ENCODE results near the gene DMD.

The DMD gene

GRCh38 chrX:32851556-32851955 lies 359.8 kb downstream of the DMD start:
- H3K4me3 ChIP-seq (ENCODE audit: low read length) = no peak overlapping the region
- no peak for DNase-seq (ENCODE audit: low read depth)

GRCh38 chrX:32847921-32848320 lies 363.4 kb downstream of the DMD start:
- peak; percentile 82 for DNase-seq (ENCODE audit: low read depth)
- H3K4me3 ChIP-seq (ENCODE audit: low read length) = no peak overlapping the region
- no peak for TF ChIP-seq CTCF (IDR thresholded peaks at IDR 0.05; ENCODE audit: insufficient read depth, low read depth, low read length, missing control alignments)

More at GRCh38 chrX:32851556-32851955, 359.8 kb downstream of the DMD start:
- no peak for TF ChIP-seq CTCF (IDR thresholded peaks at IDR 0.05; ENCODE audit: insufficient read depth, low read depth, low read length, missing control alignments)

- TF ChIP-seq CTCF (IDR thresholded peaks at IDR 0.05; ENCODE audit: insufficient read depth, low read depth, low read length, missing control alignments) = no peak
- no peak overlapping the region for H3K4me3 ChIP-seq (ENCODE audit: low read length)
- no peak for DNase-seq (ENCODE audit: low read depth)
These were observed 369.3 kb downstream of the DMD start for GRCh38 chrX:32842053-32842452.

GRCh38 chrX:32839781-32840180 lies 371.6 kb downstream of the DMD start:
- no peak overlapping the region for H3K4me3 ChIP-seq (ENCODE audit: low read length)
- DNase-seq (ENCODE audit: low read depth) = no peak
- no peak for TF ChIP-seq CTCF (IDR thresholded peaks at IDR 0.05; ENCODE audit: insufficient read depth, low read depth, low read length, missing control alignments)

- TF ChIP-seq CTCF (IDR thresholded peaks at IDR 0.05; ENCODE audit: insufficient read depth, low read depth, low read length, missing control alignments) = no peak
- no peak for DNase-seq (ENCODE audit: low read depth)
- H3K4me3 ChIP-seq (ENCODE audit: low read length) = no peak overlapping the region
These were observed 386.3 kb downstream of the DMD start for GRCh38 chrX:32825009-32825408.

- TF ChIP-seq CTCF (IDR thresholded peaks at IDR 0.05; ENCODE audit: insufficient read depth, low read depth, low read length, missing control alignments) = no peak
- no peak for DNase-seq (ENCODE audit: low read depth)
- H3K4me3 ChIP-seq (ENCODE audit: low read length) = no peak overlapping the region
These were observed 407.3 kb downstream of the DMD start for GRCh38 chrX:32804034-32804433.

GRCh38 chrX:32798990-32799389 lies 412.4 kb downstream of the DMD start:
- DNase-seq (ENCODE audit: low read depth) = no peak
- H3K4me3 ChIP-seq (ENCODE audit: low read length) = no peak overlapping the region
- no peak for TF ChIP-seq CTCF (IDR thresholded peaks at IDR 0.05; ENCODE audit: insufficient read depth, low read depth, low read length, missing control alignments)
